Measurements from ENCODE around the gene KCNB1. TPM values are rescaled to one million over a fixed set of nuclear protein-coding genes. Genes with fewer than 3 reads are reported as not detected.
A peak's percentile ranks its signal among the peaks of the same experiment; 100 is the strongest.

Gene KCNB1
- polyA plus RNA-seq (3.6 and 4.4 TPM in 2 replicates), polyA minus RNA-seq (14.6 and 19.7 TPM in 2 replicates)

- Histone ChIP-seq H3F3A (ENCODE audit: insufficient read depth, low read length, poor library complexity, severe bottlenecking) (no peaks in the 10 kb centered on the region), H4K20me1 (ENCODE audit: insufficient read depth) (no peaks in the 10 kb centered on the region), H3K4me2 (ENCODE audit: low read length) (peak within 1 kb of the TSS; percentile 62), H3K36me3 (ENCODE audit: insufficient read depth, low read length) (no peaks in the 10 kb centered on the region), H3K27me3 (ENCODE audit: insufficient read depth, low read depth, low read length) (no peaks in the 10 kb centered on the region), H3K4me3 (ENCODE audit: low read length) (peak within 1 kb of the TSS; percentile 86), H3K27ac (ENCODE audit: low read length) (peak within 1 kb of the TSS; percentile 64), H3K9ac (ENCODE audit: low read length) (peak within 1 kb of the TSS; percentile 89), H3K79me2 (replicated peaks; ENCODE audit: insufficient read depth, low read length) (no peaks in the 10 kb centered on the region), H2AFZ (ENCODE audit: low read depth, low read length) (peak within 1 kb of the TSS; percentile 85), H3K9me2 (ENCODE audit: insufficient read depth, low read length) (no peaks in the 10 kb centered on the region), H3K9me3 (ENCODE audit: low read length) (no peaks in the 10 kb centered on the region)
- TF ChIP-seq, protein P1, sequence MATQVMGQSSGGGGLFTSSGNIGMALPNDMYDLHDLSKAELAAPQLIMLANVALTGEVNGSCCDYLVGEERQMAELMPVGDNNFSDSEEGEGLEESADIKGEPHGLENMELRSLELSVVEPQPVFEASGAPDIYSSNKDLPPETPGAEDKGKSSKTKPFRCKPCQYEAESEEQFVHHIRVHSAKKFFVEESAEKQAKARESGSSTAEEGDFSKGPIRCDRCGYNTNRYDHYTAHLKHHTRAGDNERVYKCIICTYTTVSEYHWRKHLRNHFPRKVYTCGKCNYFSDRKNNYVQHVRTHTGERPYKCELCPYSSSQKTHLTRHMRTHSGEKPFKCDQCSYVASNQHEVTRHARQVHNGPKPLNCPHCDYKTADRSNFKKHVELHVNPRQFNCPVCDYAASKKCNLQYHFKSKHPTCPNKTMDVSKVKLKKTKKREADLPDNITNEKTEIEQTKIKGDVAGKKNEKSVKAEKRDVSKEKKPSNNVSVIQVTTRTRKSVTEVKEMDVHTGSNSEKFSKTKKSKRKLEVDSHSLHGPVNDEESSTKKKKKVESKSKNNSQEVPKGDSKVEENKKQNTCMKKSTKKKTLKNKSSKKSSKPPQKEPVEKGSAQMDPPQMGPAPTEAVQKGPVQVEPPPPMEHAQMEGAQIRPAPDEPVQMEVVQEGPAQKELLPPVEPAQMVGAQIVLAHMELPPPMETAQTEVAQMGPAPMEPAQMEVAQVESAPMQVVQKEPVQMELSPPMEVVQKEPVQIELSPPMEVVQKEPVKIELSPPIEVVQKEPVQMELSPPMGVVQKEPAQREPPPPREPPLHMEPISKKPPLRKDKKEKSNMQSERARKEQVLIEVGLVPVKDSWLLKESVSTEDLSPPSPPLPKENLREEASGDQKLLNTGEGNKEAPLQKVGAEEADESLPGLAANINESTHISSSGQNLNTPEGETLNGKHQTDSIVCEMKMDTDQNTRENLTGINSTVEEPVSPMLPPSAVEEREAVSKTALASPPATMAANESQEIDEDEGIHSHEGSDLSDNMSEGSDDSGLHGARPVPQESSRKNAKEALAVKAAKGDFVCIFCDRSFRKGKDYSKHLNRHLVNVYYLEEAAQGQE (IDR thresholded peaks at IDR 0.05; ENCODE audit: borderline replicate concordance): peak; percentile 79
- TF ChIP-seq POLR2AphosphoS5 (IDR thresholded peaks at IDR 0.05): no peak
- no peak for TF ChIP-seq EZH2 (IDR thresholded peaks at IDR 0.05; ENCODE audit: borderline replicate concordance, insufficient read depth, low read length, poor library complexity, severe bottlenecking)
Observed at GRCh38 chr20:49482621-49483017, at the start of gene KCNB1. Gene KCNB1 (minus strand): TSS chr20:49482668. CDS start chr20:49482480, 188 bp downstream.

GRCh38 chr20:49529470-49529869, 47.0 kb upstream of the KCNB1 start:
- no peak overlapping the region for H3K27ac ChIP-seq (ENCODE audit: low read length)
- no peaks in the 10 kb centered on the region for H3K9me3 ChIP-seq (ENCODE audit: low read length)
- TF ChIP-seq RAD21 (conservative IDR thresholded peaks at IDR 0.05) (no peak), POLR2AphosphoS5 (IDR thresholded peaks at IDR 0.05) (no peak), EP300 (conservative IDR thresholded peaks at IDR 0.05; ENCODE audit: poor library complexity, severe bottlenecking) (no peak), TAF1 (IDR thresholded peaks at IDR 0.05; ENCODE audit: low read depth) (no peak), MXI1 (conservative IDR thresholded peaks at IDR 0.05; ENCODE audit: poor library complexity, severe bottlenecking) (no peak), SMC3 (conservative IDR thresholded peaks at IDR 0.05; ENCODE audit: poor library complexity) (no peak)
- TF ChIP-seq, protein P2, sequence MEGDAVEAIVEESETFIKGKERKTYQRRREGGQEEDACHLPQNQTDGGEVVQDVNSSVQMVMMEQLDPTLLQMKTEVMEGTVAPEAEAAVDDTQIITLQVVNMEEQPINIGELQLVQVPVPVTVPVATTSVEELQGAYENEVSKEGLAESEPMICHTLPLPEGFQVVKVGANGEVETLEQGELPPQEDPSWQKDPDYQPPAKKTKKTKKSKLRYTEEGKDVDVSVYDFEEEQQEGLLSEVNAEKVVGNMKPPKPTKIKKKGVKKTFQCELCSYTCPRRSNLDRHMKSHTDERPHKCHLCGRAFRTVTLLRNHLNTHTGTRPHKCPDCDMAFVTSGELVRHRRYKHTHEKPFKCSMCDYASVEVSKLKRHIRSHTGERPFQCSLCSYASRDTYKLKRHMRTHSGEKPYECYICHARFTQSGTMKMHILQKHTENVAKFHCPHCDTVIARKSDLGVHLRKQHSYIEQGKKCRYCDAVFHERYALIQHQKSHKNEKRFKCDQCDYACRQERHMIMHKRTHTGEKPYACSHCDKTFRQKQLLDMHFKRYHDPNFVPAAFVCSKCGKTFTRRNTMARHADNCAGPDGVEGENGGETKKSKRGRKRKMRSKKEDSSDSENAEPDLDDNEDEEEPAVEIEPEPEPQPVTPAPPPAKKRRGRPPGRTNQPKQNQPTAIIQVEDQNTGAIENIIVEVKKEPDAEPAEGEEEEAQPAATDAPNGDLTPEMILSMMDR (IDR thresholded peaks at IDR 0.05; ENCODE audit: poor library complexity, severe bottlenecking): no peak
- TF ChIP-seq, protein P1 (IDR thresholded peaks at IDR 0.05; ENCODE audit: borderline replicate concordance): no peak
- H2AFZ ChIP-seq (ENCODE audit: low read depth, low read length): no peak overlapping the region
- H3K27me3 ChIP-seq (ENCODE audit: insufficient read depth, low read depth, low read length): no peaks in the 10 kb centered on the region
- H3K36me3 ChIP-seq (ENCODE audit: insufficient read depth, low read length): no peaks in the 10 kb centered on the region
- no peaks in the 10 kb centered on the region for H3F3A ChIP-seq (ENCODE audit: insufficient read depth, low read length, poor library complexity, severe bottlenecking)
- H3K79me2 ChIP-seq (replicated peaks; ENCODE audit: insufficient read depth, low read length): no peaks in the 10 kb centered on the region
- H3K9me2 ChIP-seq (ENCODE audit: insufficient read depth, low read length): no peaks in the 10 kb centered on the region
- H3K9ac ChIP-seq (ENCODE audit: low read length): no peak overlapping the region
- H3K4me3 ChIP-seq (ENCODE audit: low read length): no peak overlapping the region
- H3K4me2 ChIP-seq (ENCODE audit: low read length): no peak overlapping the region
- no peaks in the 10 kb centered on the region for H4K20me1 ChIP-seq (ENCODE audit: insufficient read depth)
